ENCODE measurements around the gene BRI3.

The BRI3 gene

GRCh38 chr7:98252425-98253054 lies 28.9 kb upstream of the BRI3 start:
- no peak for FAIRE-seq

- FAIRE-seq = no peak
Measured at GRCh38 chr7:98254516-98254915, 27.0 kb upstream of the BRI3 start.

GRCh38 chr7:98254951-98255610 lies 26.4 kb upstream of the BRI3 start:
- no peak for FAIRE-seq

GRCh38 chr7:98256431-98256830 lies 25.1 kb upstream of the BRI3 start:
- no peak for FAIRE-seq

GRCh38 chr7:98257701-98258100 lies 23.8 kb upstream of the BRI3 start:
- no peak for FAIRE-seq

- no peak for FAIRE-seq
Measured at GRCh38 chr7:98265841-98266271, 15.6 kb upstream of the BRI3 start.

- no peak for FAIRE-seq
Measured at GRCh38 chr7:98266840-98267239, 14.6 kb upstream of the BRI3 start.

GRCh38 chr7:98267303-98267702 lies 14.2 kb upstream of the BRI3 start:
- FAIRE-seq = no peak

- FAIRE-seq = no peak
Measured at GRCh38 chr7:98276241-98276761, 5.2 kb upstream of the BRI3 start.

GRCh38 chr7:98278408-98278807 lies 3.1 kb upstream of the BRI3 start:
- FAIRE-seq = no peak

- FAIRE-seq = no peak
Measured at GRCh38 chr7:98278936-98279335, 2.5 kb upstream of the BRI3 start.

- no peak for FAIRE-seq
Measured at GRCh38 chr7:98280296-98280695, 1.2 kb upstream of the BRI3 start.

- no peak for FAIRE-seq
Measured at GRCh38 chr7:98281757-98282606, 496 bp downstream of the BRI3 start.

GRCh38 chr7:98282703-98283102 lies 1.2 kb downstream of the BRI3 start:
- FAIRE-seq = no peak

- no peak for FAIRE-seq
Measured at GRCh38 chr7:98283127-98283886, 1.8 kb downstream of the BRI3 start.

- no peak for FAIRE-seq
Measured at GRCh38 chr7:98283887-98284222, 2.4 kb downstream of the BRI3 start.

GRCh38 chr7:98284335-98285036 lies 3.0 kb downstream of the BRI3 start:
- no peak for FAIRE-seq

GRCh38 chr7:98285157-98286092 lies 3.9 kb downstream of the BRI3 start:
- FAIRE-seq = no peak

- no peak for FAIRE-seq
Measured at GRCh38 chr7:98286093-98286539, 4.6 kb downstream of the BRI3 start.

GRCh38 chr7:98286701-98287485 lies 5.4 kb downstream of the BRI3 start:
- FAIRE-seq = no peak
